ENCODE measurements around the gene KCNQ1. TPM values are rescaled to one million over a fixed set of nuclear protein-coding genes. Genes with fewer than 3 reads are reported as not detected.

KCNQ1 gene
- total and polyA plus RNA-seq, 9 of the 15 experiments (the other 6 are each of a cell fraction or from before 2014, with no cell fraction given): 0.44 TPM; not detected in 8

DNA sequence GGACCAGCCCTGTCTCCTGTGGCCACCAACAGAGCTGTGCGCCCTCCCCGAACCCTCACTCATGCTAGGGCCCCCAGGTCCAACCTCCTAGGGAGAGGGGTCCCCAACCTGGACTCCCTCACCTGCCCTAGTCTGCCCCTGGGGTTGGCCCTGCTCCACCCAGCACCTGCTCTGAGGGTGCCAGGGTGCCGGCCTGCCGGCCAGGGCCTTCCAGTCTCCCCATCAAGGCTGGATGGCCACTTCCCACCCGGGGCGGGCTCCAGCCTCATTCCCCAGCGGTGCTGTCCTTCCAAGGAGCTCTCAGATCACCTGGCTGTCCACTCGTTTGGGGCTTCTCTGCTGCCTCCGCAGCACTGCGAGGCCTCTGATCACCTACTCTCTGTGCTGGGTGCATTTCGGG, 401.7 kb downstream of the KCNQ1 start:
- TF ChIP-seq FOSL1 (tag; conservative IDR thresholded peaks at IDR 0.05) (0 out of 2 replicates have a peak, but pooled peaks have one; percentile 29), KLF13 (tag; IDR thresholded peaks at IDR 0.05; ENCODE audit: borderline replicate concordance, low read depth) (no peak), TRIM24 (IDR thresholded peaks at IDR 0.05) (no peak), MTA3 (IDR thresholded peaks at IDR 0.05; ENCODE audit: borderline replicate concordance) (peak; percentile 2; the same call in 1 of the 2 replicates), ZNF175 (CRISPR knock-in tag; IDR thresholded peaks at IDR 0.05; ENCODE audit: low read depth) (no peak), ZNF217 (CRISPR knock-in tag; IDR thresholded peaks at IDR 0.05) (no peak), SP1 (CRISPR knock-in tag; IDR thresholded peaks at IDR 0.05) (0 out of 2 replicates have a peak, but pooled peaks have one; percentile 35), GATAD2A (IDR thresholded peaks at IDR 0.05) (0 out of 2 replicates have a peak, but pooled peaks have one; percentile 2), ZNF77 (CRISPR knock-in tag; IDR thresholded peaks at IDR 0.05) (no peak), MAZ (CRISPR knock-in tag; conservative IDR thresholded peaks at IDR 0.05 in 1 of 2, IDR thresholded peaks at IDR 0.05 in 1 of 2) (0 out of 4 replicates have a peak, but pooled peaks of 1 of the 2 experiments have one; percentile 4)
- Histone ChIP-seq H3K4me2 (ENCODE audit: insufficient read depth, low read length) (peak overlapping the region; percentile 63), H3K4me1 (replicated peaks in 1 of 2; ENCODE audit: control insufficient read depth in 2 of 2, insufficient read depth in 2 of 2, low read length in 2 of 2) (peaks cover 17 to 77% of the 10 kb centered on the region in 2 experiments), H3K27ac (ENCODE audit: extremely low read depth, low read depth, low read length) (0 out of 3 replicates have a peak overlapping the region, but pooled peaks have one; percentile 21), H3K9ac (ENCODE audit: insufficient read depth in 1 of 2, low read depth in 2 of 2, low read length in 2 of 2) (peak overlapping the region in 1 of 2 experiments; percentile 15; a peak in 3 of 4 replicates), H3K9me1 (ENCODE audit: control insufficient read depth, insufficient read depth, low read length) (peaks cover 5% of the 10 kb centered on the region), H3K27me3 (ENCODE audit: control insufficient read depth in 2 of 2, insufficient read depth in 2 of 2, low read length in 2 of 2) (no peaks in the 10 kb centered on the region; a peak in 1 of 5 replicates), H4K20me1 (replicated peaks; ENCODE audit: control insufficient read depth, insufficient read depth, low read length) (no peaks in the 10 kb centered on the region), H3K79me2 (ENCODE audit: control insufficient read depth, insufficient read depth, low read length) (no peaks in the 10 kb centered on the region), H3K9me3 (replicated peaks; ENCODE audit: control insufficient read depth, insufficient read depth, low read depth, low read length) (no peaks in the 10 kb centered on the region), H3K36me3 (ENCODE audit: control insufficient read depth, insufficient read depth, low read length) (no peaks in the 10 kb centered on the region), H3K4me3 (no peak overlapping the region), H2AFZ (ENCODE audit: low read depth, low read length) (peak overlapping the region; percentile 78)
- ChIA-PET CTCF (ENCODE audit: low intra/inter-chr PET ratio) (no interaction called here), POLR2A (interaction anchor here (0.8 kb wide), 1 partner anchor 22 kb away, joined by 4 read pairs; no protein-coding TSS in a partner anchor)
- DNase-seq (ENCODE audit: extremely low read depth in 1 of 4, low spot score in 3 of 4): peak in 1 of 4 experiments; percentile 28
- peak; percentile 45 for ATAC-seq
- no peak for FAIRE-seq
- in situ Hi-C loops (cut with MboI) (no loop called here), intact Hi-C loops (cut with micrococcal nuclease) (no loop called here)
- WGBS (ENCODE audit: insufficient coverage, low coverage, missing lambda C conversion rate): 59% methylated on average over 7 of the region's 11 CpGs
- no TSS peak for BruUV-seq (replicated peaks)
